ENCODE measurements around the gene NRAP. TPM values are rescaled to one million over a fixed set of nuclear protein-coding genes. Genes with fewer than 3 reads are reported as not detected.
"Not testable (repeated sequence)": the region's sequence is repeated elsewhere in the genome, so short reads cannot be mapped to it uniquely, and the experiment has no call there.

The NRAP gene
- total RNA-seq, 1 experiment from 2014 or later, result not detected

DNA sequence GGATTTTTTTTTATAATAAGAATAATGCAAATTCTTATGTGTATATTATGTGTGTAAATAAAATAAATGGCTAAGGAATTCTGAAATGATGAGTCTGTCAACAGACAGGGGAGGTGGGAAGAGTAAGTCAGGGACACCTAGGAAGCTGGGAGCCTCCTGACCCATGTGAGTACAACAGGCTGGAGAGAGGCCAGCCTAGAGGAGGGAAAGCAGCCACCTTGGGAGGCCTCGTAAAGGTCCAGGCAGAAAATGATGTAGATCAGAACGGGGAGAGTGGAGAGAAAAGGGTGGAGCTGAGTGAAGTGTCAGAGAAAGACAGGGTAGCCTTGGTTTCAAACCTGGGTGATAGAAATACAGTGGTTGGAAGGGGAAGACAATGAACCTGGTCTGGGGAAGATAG is 6.9 kb downstream of the NRAP start:
- Mint-ChIP-seq H3K36me3 (ENCODE audit: insufficient read depth in 1 of 3, low read depth in 3 of 3) (no peaks in the 10 kb centered on the region), H3K4me3 (no peak overlapping the region), H3K27me3 (ENCODE audit: low read depth) (peaks cover 8% of the 10 kb centered on the region), H3K9me3 (no peaks in the 10 kb centered on the region), H3K4me1 (0 out of 4 replicates have a peak, but pooled peaks cover 0 to 3% of the 10 kb centered on the region in 2 experiments), H3K27ac (no peak overlapping the region)
- H3K79me2 ChIP-seq (ENCODE audit: insufficient read depth, low read length), result no peaks in the 10 kb centered on the region
- no peak overlapping the region for H3K14ac ChIP-seq (ENCODE audit: insufficient read depth, low read length)
- no peak overlapping the region for H2BK5ac ChIP-seq (ENCODE audit: insufficient read length, low read length)
- no peak overlapping the region for H3K4ac ChIP-seq (ENCODE audit: low read depth, low read length)
- no peak overlapping the region for H3K23ac ChIP-seq (ENCODE audit: insufficient read length, low read depth, low read length)
- H2AFZ ChIP-seq (ENCODE audit: low read length), result no peak overlapping the region
- no peaks in the 10 kb centered on the region for H3K27me3 ChIP-seq (ENCODE audit: insufficient read depth, low read length)
- no peak overlapping the region for H2BK15ac ChIP-seq (ENCODE audit: low read depth, low read length)
- no peak overlapping the region for H2AK5ac ChIP-seq (ENCODE audit: insufficient read length, low read length)
- no peak overlapping the region for H3K56ac ChIP-seq (ENCODE audit: insufficient read length, low read depth, low read length)
- no peaks in the 10 kb centered on the region for H3K79me1 ChIP-seq (ENCODE audit: insufficient read depth, low read depth, low read length, poor library complexity, severe bottlenecking)
- no peak overlapping the region for H3K18ac ChIP-seq (ENCODE audit: insufficient read length, low read depth, low read length)
- no peak overlapping the region for H3K4me2 ChIP-seq (ENCODE audit: insufficient read depth, insufficient read length, low read length)
- no peak overlapping the region for H4K91ac ChIP-seq (ENCODE audit: insufficient read length, low read depth, low read length)
- no peak overlapping the region for H3T11ph ChIP-seq (ENCODE audit: low read length)
- no peak overlapping the region for H3K27ac ChIP-seq (ENCODE audit: insufficient read length, low read depth, low read length)
- no peaks in the 10 kb centered on the region for H3K4me1 ChIP-seq (ENCODE audit: insufficient read depth, low read length)
- no peaks in the 10 kb centered on the region for H4K20me1 ChIP-seq (ENCODE audit: control insufficient read depth, insufficient read depth, insufficient read length)
- no peaks in the 10 kb centered on the region for H3K9me3 ChIP-seq (ENCODE audit: control insufficient read depth, low read depth, low read length)
- DNase-seq, result no peak
- H2BK20ac ChIP-seq (ENCODE audit: low read depth, low read length, poor library complexity, severe bottlenecking), result no peak overlapping the region
- H2BK120ac ChIP-seq (ENCODE audit: low read depth, low read length, poor library complexity, severe bottlenecking), result no peak overlapping the region
- WGBS (ENCODE audit: extremely low coverage, insufficient read length, low lambda C conversion rate), result no CpG with 5 or more reads among the region's 2 CpGs
- H3K23me2 ChIP-seq (ENCODE audit: insufficient read length, low read depth, low read length, poor library complexity, severe bottlenecking), result no peaks in the 10 kb centered on the region
- H4K8ac ChIP-seq (replicated peaks; ENCODE audit: insufficient read length, low read depth, low read length), result no peak overlapping the region
- TF ChIP-seq, protein P1, sequence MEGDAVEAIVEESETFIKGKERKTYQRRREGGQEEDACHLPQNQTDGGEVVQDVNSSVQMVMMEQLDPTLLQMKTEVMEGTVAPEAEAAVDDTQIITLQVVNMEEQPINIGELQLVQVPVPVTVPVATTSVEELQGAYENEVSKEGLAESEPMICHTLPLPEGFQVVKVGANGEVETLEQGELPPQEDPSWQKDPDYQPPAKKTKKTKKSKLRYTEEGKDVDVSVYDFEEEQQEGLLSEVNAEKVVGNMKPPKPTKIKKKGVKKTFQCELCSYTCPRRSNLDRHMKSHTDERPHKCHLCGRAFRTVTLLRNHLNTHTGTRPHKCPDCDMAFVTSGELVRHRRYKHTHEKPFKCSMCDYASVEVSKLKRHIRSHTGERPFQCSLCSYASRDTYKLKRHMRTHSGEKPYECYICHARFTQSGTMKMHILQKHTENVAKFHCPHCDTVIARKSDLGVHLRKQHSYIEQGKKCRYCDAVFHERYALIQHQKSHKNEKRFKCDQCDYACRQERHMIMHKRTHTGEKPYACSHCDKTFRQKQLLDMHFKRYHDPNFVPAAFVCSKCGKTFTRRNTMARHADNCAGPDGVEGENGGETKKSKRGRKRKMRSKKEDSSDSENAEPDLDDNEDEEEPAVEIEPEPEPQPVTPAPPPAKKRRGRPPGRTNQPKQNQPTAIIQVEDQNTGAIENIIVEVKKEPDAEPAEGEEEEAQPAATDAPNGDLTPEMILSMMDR (conservative IDR thresholded peaks at IDR 0.05), result no peak
- H4K5ac ChIP-seq (ENCODE audit: insufficient read length, low read depth, low read length), result no peak overlapping the region
- H2BK12ac ChIP-seq (ENCODE audit: insufficient read length, low read depth, low read length), result no peak overlapping the region
- no peak overlapping the region for H3K9ac ChIP-seq (ENCODE audit: extremely low read depth, insufficient read length, low read length)

DNA sequence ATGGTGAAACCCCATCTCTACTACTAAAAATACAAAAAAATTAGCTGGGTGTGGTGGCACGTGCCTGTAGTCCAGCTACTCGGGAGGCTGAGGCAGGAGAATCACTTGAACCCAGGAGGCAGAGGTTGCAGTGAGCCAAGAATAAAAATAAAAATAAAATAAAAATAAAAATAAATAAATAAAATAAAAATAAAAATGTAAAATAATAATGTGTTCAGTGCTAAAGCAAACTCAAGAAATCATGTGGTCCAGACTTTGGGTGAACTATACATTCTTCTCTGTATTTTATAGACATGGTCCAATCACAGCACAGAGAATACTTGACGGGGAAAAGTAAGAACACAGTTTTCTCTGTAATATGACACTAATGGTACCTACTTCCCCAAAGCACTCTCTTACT is 11.4 kb downstream of the NRAP start:
- H3K36me3 Mint-ChIP-seq (ENCODE audit: insufficient read depth in 1 of 3, low read depth in 3 of 3); H3K14ac ChIP-seq (ENCODE audit: insufficient read depth, low read length); H3K4me1 Mint-ChIP-seq; H3K23ac ChIP-seq (ENCODE audit: insufficient read length, low read depth, low read length); H3K27ac ChIP-seq (ENCODE audit: insufficient read length, low read depth, low read length); H4K91ac ChIP-seq (ENCODE audit: insufficient read length, low read depth, low read length); H2BK120ac ChIP-seq (ENCODE audit: low read depth, low read length, poor library complexity, severe bottlenecking); H3K23me2 ChIP-seq (ENCODE audit: insufficient read length, low read depth, low read length, poor library complexity, severe bottlenecking); H3K4ac ChIP-seq (ENCODE audit: low read depth, low read length); H2AK5ac ChIP-seq (ENCODE audit: insufficient read length, low read length); H4K5ac ChIP-seq (ENCODE audit: insufficient read length, low read depth, low read length); H3K18ac ChIP-seq (ENCODE audit: insufficient read length, low read depth, low read length); H3K9ac ChIP-seq (ENCODE audit: extremely low read depth, insufficient read length, low read length); H4K20me1 ChIP-seq (ENCODE audit: control insufficient read depth, insufficient read depth, insufficient read length); H3K4me1 ChIP-seq (ENCODE audit: insufficient read depth, low read length); H3K27ac Mint-ChIP-seq; H4K8ac ChIP-seq (replicated peaks; ENCODE audit: insufficient read length, low read depth, low read length); H2BK5ac ChIP-seq (ENCODE audit: insufficient read length, low read length); H3K4me3 Mint-ChIP-seq; H2BK20ac ChIP-seq (ENCODE audit: low read depth, low read length, poor library complexity, severe bottlenecking); H2AFZ ChIP-seq (ENCODE audit: low read length); H3K27me3 ChIP-seq (ENCODE audit: insufficient read depth, low read length); H3K79me2 ChIP-seq (ENCODE audit: insufficient read depth, low read length); H3K4me2 ChIP-seq (ENCODE audit: insufficient read depth, insufficient read length, low read length); H2BK15ac ChIP-seq (ENCODE audit: low read depth, low read length); H3K27me3 Mint-ChIP-seq (ENCODE audit: low read depth); H3T11ph ChIP-seq (ENCODE audit: low read length); DNase-seq; H3K9me3 ChIP-seq (ENCODE audit: control insufficient read depth, low read depth, low read length); H2BK12ac ChIP-seq (ENCODE audit: insufficient read length, low read depth, low read length); H3K56ac ChIP-seq (ENCODE audit: insufficient read length, low read depth, low read length); H3K9me3 Mint-ChIP-seq; H3K79me1 ChIP-seq (ENCODE audit: insufficient read depth, low read depth, low read length, poor library complexity, severe bottlenecking): not testable (repeated sequence)
- WGBS (ENCODE audit: extremely low coverage, insufficient read length, low lambda C conversion rate), result no CpG with 5 or more reads among the region's 3 CpGs

All from H9 (cell line).